Measurements from ENCODE around the gene IST1. TPM values are rescaled to one million over a fixed set of nuclear protein-coding genes. Genes with fewer than 3 reads are reported as not detected.

IST1 gene
- total and polyA plus RNA-seq, 9 of the 15 experiments (the other 6 are each of a cell fraction or from before 2014, with no cell fraction given): 135 to 334 (median 188) TPM

DNA sequence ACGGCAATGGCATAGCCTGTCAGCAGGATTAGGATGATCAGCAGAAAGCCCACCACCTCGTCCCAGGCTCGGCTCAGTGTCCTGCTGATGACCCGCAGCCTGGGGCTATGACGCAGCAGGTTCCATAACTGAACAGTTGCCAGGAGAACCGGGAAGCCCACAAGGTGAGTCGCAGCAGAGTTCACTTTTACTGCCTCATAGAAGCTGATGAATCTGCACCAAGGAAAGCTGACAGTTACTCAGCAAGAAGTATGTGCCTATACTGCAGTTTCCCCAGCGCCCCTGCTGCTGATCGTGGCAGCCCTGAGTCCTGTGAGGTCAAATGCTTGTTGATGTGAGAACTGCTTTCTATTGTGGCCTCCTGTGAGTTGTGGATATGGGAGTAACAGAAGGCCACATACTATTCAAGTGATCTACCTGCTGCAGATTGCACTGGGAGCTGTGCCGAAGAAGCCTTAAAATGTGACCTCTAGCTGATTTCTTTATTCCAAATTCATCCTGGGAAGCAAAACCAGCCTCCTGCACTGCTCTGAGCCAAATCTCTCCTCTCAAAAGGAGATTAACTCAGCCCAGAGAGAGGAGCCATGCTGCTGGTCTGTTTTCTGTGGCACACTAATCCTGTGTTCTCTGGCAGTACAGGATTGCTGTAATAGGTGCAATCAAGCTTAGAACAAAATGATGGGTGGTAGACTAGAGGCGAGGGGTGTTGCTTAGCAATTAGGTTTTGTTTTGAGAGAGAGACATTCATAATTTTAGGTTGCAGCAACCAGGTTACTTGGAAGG, 38.8 kb downstream of the IST1 start:
- DNase-seq (ENCODE audit: extremely low read depth in 1 of 4, low spot score in 3 of 4): peak in 3 of 4 experiments; percentile 22 to 58 (median 36)
- 41% methylated on average over 11 of the region's 11 CpGs for WGBS (ENCODE audit: insufficient coverage, low coverage, missing lambda C conversion rate)
- CTCF ChIA-PET (ENCODE audit: low intra/inter-chr PET ratio): no interaction called here
- Histone ChIP-seq H2AFZ (ENCODE audit: low read depth, low read length) (no peak overlapping the region), H3K79me2 (ENCODE audit: control insufficient read depth, insufficient read depth, low read length) (peaks cover 3% of the 10 kb centered on the region; the same call in 1 of the 3 replicates), H3K9me1 (ENCODE audit: control insufficient read depth, insufficient read depth, low read length) (no peaks in the 10 kb centered on the region), H3K27ac (ENCODE audit: extremely low read depth, low read depth, low read length) (peak overlapping the region; percentile 39; the same call in 2 of the 3 replicates), H3K9me3 (replicated peaks; ENCODE audit: control insufficient read depth, insufficient read depth, low read depth, low read length) (no peaks in the 10 kb centered on the region), H3K36me3 (ENCODE audit: control insufficient read depth, insufficient read depth, low read length) (peaks cover 38% of the 10 kb centered on the region), H3K4me3 (no peak overlapping the region), H3K4me2 (ENCODE audit: insufficient read depth, low read length) (peak overlapping the region; percentile 40; the same call in 1 of the 2 replicates), H4K20me1 (replicated peaks; ENCODE audit: control insufficient read depth, insufficient read depth, low read length) (0 out of 2 replicates have a peak, but pooled peaks cover 8% of the 10 kb centered on the region), H3K4me1 (replicated peaks in 1 of 2; ENCODE audit: control insufficient read depth in 2 of 2, insufficient read depth in 2 of 2, low read length in 2 of 2) (peaks cover 5% of the 10 kb centered on the region in 2 experiments; a peak in 3 of 5 replicates), H3K27me3 (ENCODE audit: control insufficient read depth in 2 of 2, insufficient read depth in 2 of 2, low read length in 2 of 2) (peaks cover 0 to 7% of the 10 kb centered on the region in 2 experiments; a peak in 2 of 5 replicates), H3K9ac (ENCODE audit: insufficient read depth in 1 of 2, low read depth in 2 of 2, low read length in 2 of 2) (no peak overlapping the region; a peak in 1 of 4 replicates)
- in situ Hi-C loops (cut with MboI): no loop called here
- POLR2A ChIA-PET: interaction anchor here (0.8 to 1.3 kb wide), 5 partner anchors 9 to 171 kb away, joined by 3 to 5 read pairs (median 3); no protein-coding TSS in a partner anchor
- peak; percentile 64 for FAIRE-seq
- no TSS peak for BruUV-seq (replicated peaks)
- intact Hi-C loops (cut with micrococcal nuclease): no loop called here
- peak; percentile 70 for ATAC-seq
- TF ChIP-seq ATF1 (CRISPR knock-in tag; IDR thresholded peaks at IDR 0.05) (no peak), ATF1 (tag; IDR thresholded peaks at IDR 0.05) (0 out of 2 replicates have a peak, but pooled peaks have one; percentile 14), TAF1 (IDR thresholded peaks at IDR 0.05; ENCODE audit: control insufficient read depth, extremely low read depth, insufficient read depth, low read length, severe bottlenecking) (no peak), MAFK (IDR thresholded peaks at IDR 0.05; ENCODE audit: low read length) (peak; percentile 20; the same call in 1 of the 2 replicates), BRD9 (IDR thresholded peaks at IDR 0.05; ENCODE audit: low read depth, partially characterized antibody) (no peak), NR2C2 (CRISPR knock-in tag; IDR thresholded peaks at IDR 0.05) (no peak), NR2C2 (tag; IDR thresholded peaks at IDR 0.05) (0 out of 2 replicates have a peak, but pooled peaks have one; percentile 23), RFX1 (IDR thresholded peaks at IDR 0.05) (peak; percentile 66), ZNF695 (CRISPR knock-in tag; IDR thresholded peaks at IDR 0.05) (no peak), CTBP1 (IDR thresholded peaks at IDR 0.05; ENCODE audit: borderline replicate concordance) (peak; percentile 17; the same call in 1 of the 2 replicates), RBM22 (IDR thresholded peaks at IDR 0.05; ENCODE audit: low read depth, low read length, poor library complexity, severe bottlenecking) (no peak), NFE2 (IDR thresholded peaks at IDR 0.05; ENCODE audit: low read depth) (peak; percentile 66), NEUROD1 (IDR thresholded peaks at IDR 0.05; ENCODE audit: borderline replicate concordance, low read depth, low read length, partially characterized antibody) (no peak), ZNF316 (IDR thresholded peaks at IDR 0.05) (peak; percentile 58), ARID1B (IDR thresholded peaks at IDR 0.05) (no peak), RBM17 (IDR thresholded peaks at IDR 0.05; ENCODE audit: borderline replicate concordance, low read depth, low read length) (no peak), CREB1 (IDR thresholded peaks at IDR 0.05) (peak; percentile 39; the same call in 1 of the 2 replicates), CREB1 (CRISPR knock-in tag; IDR thresholded peaks at IDR 0.05) (no peak), C11orf30 (IDR thresholded peaks at IDR 0.05; ENCODE audit: low read depth) (peak; percentile 74), ZNF75A (CRISPR knock-in tag; IDR thresholded peaks at IDR 0.05) (no peak), POU5F1 (IDR thresholded peaks at IDR 0.05; ENCODE audit: borderline replicate concordance, low read depth, low read length, partially characterized antibody) (no peak), MAFG (tag; conservative IDR thresholded peaks at IDR 0.05) (0 out of 2 replicates have a peak, but pooled peaks have one; percentile 13)
- TF ChIP-seq, protein P1, sequence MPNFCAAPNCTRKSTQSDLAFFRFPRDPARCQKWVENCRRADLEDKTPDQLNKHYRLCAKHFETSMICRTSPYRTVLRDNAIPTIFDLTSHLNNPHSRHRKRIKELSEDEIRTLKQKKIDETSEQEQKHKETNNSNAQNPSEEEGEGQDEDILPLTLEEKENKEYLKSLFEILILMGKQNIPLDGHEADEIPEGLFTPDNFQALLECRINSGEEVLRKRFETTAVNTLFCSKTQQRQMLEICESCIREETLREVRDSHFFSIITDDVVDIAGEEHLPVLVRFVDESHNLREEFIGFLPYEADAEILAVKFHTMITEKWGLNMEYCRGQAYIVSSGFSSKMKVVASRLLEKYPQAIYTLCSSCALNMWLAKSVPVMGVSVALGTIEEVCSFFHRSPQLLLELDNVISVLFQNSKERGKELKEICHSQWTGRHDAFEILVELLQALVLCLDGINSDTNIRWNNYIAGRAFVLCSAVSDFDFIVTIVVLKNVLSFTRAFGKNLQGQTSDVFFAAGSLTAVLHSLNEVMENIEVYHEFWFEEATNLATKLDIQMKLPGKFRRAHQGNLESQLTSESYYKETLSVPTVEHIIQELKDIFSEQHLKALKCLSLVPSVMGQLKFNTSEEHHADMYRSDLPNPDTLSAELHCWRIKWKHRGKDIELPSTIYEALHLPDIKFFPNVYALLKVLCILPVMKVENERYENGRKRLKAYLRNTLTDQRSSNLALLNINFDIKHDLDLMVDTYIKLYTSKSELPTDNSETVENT (CRISPR knock-in tag; IDR thresholded peaks at IDR 0.05): no peak

All from K562 (cell line).